GM18870 (cell line): ENCODE data around the gene HCN3.
"Not testable (repeated sequence)": the region's sequence is repeated elsewhere in the genome, so short reads cannot be mapped to it uniquely, and the experiment has no call there.

ENCODE experiments used
- ATAC-seq: cut with Tn5 transposase; IDR thresholded peaks from one replicate; pipeline ENCODE4 v1.9.1; 2021; ENCODE audit warnings: moderate library complexity; ENCODE audit not compliant: unreplicated experiment

The HCN3 gene

GRCh38 chr1:155277070-155277901, at the start of gene HCN3:
Gene HCN3, plus strand, starts transcription at chr1:155277463. Its CDS starts 128 bp downstream, at chr1:155277591.
- ATAC-seq, result peak; percentile 47

DNA sequence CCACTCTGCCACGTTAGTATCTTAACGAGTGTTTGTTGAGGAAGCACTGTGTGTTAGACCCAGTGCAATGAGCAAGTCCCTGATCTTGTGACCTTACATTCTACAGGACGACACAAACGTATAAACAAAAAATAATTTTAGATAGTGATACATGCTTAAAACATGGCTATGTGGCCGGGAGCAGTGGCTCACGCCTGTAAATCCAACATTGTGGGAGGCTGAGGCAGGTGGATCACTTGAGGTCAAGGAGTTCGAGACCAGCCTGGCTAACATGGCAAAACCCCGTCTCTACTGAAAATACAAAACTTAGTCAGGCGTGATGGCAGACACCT, 49.2 kb upstream of the HCN3 start:
- no peak for ATAC-seq

- not testable (repeated sequence) for ATAC-seq
These were observed 46.0 kb upstream of the HCN3 start for GRCh38 chr1:155231302-155231701.

DNA sequence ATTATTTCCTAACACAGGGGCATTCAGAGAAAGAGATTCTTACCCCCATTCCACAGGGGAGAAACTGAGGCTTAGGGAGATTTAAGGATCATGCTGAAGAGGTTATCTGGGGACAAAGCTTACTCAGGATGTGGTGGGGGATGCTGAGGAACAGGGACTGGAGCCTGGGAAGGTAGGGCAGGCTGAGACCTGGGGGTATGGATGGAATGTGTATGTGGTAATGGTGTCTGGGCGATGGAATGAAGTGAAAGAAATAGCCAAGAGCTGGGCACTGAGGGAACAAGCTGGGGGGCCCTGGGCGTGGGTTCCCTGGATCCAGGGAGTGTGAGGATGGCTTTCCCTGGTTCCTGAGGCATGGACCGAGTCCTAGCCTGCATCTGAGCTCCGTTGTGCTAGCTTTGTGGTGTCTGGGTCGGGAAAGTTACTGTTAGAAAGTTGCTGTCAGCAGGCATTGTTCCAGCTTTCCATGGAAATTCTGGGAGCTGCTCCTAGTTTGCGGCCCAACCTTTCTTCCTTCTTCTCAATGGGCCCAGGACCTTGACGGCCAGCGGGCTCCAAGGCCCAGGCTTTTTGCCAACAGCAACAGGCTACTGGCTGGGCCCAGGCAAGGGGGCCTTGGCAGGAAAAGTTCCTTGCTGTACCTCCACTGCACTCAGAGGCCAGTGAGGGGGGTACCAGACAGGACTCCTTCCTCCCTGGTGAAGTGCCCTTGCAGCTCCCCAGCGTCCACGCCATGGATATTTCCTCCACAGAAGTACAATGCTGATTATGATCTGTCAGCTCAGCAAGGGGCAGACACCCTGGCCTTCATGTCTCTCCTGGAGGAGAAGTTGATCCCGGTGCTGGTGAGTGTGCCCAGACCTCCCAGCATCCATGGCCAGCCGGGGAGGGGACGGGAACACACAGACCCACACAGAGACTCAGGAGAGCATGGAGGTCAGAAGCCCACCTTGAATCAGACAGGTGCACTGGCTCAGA, 45.0 kb upstream of the HCN3 start:
- not testable (repeated sequence) for ATAC-seq

DNA sequence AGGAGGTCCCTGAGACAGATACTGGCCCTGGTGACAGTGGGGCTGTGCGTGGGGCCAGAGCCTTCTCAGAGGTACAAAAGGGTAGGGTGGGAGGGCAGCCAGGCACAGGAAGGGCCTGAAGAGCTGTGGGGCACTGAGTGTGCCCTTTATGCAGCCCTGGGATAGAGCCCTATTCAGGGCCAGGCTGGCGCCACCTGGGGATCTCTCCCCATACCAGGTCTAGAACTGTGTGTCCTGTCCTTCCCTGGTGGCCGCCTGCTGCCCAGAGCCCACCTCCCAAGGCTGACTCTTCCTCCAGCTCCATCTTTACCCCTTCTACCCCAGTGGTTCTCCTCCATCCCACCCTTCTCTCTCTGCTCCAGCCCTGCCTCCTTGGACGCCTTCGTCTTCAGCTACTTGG, 43.8 kb upstream of the HCN3 start:
- ATAC-seq, result not testable (repeated sequence)

DNA sequence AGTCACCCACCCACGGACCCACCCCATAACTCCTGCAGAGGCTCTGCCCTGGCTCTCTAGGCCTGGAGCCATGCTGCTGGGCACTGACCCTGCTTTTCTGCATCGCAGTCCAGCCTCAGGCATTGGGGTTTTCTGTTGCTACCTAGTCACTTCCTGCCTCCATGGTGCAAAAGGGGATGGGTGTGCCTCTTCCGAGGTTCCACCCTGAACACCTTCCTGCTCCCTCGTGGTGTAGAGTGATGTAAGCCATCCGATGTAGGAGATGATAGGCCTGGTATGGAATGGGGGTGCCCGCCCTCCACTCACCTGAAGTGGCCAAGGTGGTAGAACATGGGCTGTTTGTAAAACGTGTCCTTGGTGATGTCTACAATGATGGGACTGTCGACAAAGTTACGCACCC, 41.9 kb upstream of the HCN3 start:
- ATAC-seq, result not testable (repeated sequence)

DNA sequence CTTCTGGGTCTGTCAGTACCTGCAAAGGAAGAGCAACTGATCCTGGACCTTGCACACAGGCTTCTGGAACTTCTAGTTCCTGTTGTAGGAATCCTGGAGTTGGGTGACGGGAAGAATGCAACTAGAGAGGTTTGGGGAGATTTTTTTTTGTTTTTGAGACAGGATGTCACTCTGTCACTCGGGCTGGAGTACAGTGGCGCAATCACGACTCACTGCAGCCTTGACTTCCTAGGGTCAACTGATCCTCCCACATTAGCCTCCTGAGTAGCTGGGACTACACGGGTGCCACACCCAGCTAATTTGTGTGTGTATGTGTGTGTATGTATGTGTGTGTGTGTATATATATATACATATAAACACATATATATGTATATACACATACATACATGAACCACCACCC, 40.8 kb upstream of the HCN3 start:
- no peak for ATAC-seq

GRCh38 chr1:155241069-155241679, 36.1 kb upstream of the HCN3 start:
- ATAC-seq, result no peak

DNA sequence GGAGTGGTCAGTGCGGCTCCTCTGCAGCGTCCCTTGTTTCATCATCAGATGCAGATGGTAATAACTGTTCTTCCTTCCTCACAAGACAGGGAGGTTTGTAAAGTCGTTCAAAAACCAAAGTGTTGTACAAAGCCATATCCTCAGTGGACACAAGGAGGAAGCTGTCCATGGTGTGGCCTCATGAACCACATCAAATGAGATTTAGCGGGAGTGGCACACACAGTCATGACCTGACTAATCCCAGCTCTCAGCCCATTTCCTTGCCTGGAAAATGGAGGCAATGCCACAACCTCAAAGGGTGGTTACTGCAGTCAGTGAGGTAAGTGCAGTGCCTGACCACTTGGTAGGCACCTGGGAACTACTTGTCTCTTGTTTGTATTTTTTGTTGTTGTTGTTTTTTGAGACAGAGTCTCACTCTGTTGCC, 35.4 kb upstream of the HCN3 start:
- ATAC-seq, result no peak

DNA sequence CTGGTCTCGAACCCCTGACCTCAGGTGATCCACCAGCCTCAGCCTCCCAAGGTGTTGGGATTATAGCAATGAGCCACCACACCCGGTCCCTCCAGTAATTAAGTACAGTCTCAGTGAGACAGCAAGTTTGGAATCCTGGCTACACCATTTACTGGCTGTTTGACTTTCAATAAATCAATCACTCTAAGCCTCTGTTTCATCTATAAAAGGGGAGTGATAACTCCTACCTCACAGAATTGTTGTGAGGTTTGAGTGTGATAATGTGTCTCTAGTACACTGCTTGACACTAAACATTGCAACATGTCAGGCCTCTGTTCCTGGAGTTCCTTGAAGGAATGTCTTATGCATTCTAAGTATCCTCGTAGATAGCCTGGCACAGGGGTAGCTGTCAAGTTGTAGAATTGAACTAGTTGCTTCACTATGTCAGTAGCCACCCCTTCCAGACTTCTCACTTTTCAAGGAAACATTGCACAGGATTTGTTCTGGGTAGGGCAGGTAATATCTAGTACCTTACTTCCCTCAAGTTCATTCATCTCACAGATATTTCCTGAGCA, 34.4 kb upstream of the HCN3 start:
- ATAC-seq, result no peak

DNA sequence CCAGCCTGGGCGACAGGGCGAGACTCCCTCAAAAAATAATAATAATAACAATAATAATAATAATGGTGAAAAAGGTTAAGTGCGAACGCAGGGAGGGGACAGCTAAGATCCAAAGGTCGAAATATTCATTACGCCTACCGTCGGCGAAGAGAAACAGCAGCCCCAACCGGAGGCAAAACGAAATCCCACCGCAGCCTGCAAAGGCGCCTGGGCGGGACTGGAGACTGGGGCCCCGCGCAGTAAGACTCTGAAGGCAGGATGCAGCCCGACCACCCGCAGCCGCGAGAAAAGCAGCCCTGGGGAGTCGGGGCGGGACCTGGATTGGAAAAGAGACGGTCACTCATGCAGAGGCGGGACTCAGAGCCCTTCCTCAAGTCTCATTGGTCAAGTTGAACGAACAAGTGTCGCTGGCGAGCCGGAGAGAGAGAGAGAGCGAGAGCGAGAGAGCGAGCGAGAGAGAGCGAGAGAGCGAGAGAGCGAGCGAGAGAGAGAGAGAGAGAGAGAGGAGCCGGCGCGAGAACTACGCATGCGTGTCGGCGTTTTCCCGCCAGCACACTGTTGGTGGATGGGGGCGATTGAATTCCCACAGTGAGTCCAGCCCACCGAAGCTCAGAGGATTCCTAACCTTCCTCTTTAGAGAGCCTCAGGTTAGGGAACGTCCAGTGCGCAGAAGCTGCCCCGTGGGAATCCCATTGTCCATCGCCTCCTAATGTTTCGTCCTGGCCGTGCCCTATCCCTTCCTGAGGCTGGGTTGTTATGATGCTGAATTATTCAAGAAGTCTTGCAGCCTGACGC, 32.7 kb upstream of the HCN3 start:
- ATAC-seq, result peak; percentile 82

DNA sequence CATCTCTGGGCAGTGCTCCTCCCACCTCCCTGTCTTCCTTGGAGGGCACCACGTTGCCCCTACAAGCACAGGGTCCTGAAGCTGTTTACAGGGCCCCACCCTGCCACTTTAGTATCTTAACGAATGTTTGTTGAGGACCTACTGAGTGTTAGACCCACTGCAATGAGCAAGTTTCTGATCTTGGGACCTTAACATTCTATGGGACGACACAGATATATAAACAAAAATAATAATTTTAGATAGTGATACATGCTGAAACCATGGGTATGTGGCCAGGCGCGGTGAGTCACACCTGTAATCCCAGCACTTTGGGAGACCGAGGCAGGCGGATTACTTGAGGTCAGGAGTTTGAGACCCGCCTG, 32.1 kb upstream of the HCN3 start:
- ATAC-seq, result no peak

DNA sequence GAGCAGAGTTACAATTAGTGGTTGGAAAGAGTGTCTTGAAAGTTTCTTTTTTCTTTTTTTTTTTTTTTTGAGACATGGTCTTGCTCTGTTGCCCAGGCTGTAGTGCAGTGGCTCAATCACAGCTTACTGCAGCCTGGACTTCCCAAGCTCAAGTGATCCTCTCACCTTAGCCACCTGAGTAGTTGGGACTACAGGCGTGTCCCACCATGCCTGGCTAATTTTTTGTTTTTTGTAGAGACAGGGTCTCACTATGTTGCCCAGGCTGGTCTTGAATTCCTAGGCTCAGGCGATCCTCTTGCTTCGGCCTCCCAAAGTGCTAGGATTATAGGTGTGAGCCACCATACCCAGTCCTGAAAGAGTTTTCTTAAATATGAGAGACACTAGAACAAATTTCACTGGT, 30.5 kb upstream of the HCN3 start:
- not testable (repeated sequence) for ATAC-seq

DNA sequence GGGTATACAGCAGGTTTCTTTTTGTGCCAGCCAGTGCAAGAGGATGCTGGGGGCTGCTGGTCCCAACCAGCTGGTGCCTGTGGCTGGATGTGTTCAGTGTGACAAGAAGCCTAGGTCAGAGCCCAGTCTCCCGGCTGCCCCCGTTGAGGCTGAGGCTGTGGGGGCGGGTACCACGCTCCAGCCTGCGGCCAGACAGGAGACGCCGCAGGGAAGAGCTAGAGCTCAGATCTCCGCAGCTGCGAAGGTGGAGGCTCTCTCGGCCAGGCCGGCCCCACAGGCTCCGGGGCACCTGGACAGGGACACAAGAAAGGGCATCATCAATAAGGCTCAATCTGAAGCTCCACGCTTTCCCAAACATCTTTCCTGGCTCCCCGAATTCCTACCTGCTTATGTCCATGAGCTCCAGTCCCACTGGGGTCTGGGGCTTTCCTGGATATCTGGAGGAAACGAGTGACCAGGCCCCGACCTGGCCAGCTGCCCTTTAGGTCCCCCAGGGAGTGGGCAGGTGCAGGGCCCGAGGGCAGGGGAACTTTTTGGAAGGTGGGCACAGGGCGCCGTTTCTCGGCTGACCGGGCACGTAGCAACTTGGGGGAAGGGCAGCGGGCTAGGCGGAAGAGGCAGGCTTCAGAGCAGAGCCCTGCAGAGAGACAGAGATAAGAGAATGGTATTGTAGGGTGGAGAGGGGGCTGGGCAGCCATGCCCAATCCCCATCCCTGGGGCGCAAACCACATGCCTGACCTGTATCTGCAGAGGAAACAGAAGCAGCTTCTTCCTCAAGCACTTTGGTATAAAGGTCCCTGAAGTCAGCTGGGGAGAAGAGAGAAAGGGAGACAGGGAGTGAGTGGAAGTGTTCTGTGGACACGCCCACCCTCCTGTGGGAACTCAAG, 29.4 kb upstream of the HCN3 start:
- no peak for ATAC-seq

GRCh38 chr1:155250246-155250632, 27.0 kb upstream of the HCN3 start:
- ATAC-seq, result peak; percentile 20

DNA sequence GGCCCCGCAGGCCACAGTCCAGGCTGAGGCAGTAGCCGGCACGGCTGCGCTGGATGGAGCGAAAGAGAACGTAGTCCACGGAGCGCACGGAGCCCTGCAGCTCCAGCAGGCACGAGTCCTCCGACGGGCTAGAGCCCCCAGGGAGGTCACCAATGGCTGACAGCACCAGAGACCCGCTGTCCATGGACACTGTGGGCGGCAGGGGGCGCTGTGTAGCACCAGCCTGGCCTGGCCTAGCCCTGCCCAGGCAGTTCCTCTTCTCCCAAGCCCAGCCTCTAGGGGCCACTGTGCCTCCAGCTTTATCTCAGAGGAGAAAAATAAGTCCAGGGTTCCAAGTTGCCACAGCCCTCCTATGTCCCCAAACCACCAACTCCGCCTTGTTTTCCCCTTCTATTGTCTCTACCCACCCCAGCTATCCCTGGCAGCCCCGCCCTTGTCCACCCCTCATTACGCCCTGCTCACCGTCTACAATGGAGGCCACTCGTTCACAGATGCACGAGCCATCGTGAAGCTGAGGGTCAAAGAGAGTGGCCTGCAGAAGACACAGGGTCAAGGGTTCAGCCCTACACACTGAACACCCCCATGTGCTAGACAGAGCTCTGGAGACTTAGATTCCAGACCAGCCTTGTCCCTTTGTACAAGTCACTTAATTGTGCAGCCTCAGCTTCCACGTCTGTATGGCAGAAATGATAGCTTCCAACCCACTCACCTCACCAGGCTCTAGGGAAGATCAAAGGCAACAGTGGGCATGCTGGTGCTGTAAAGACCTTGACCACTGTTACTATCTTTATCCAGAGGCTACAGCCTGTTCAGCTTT, 26.4 kb upstream of the HCN3 start:
- ATAC-seq, result peak; percentile 71

- ATAC-seq, result no peak
These were observed 25.7 kb upstream of the HCN3 start for GRCh38 chr1:155251566-155251965.

GRCh38 chr1:155253208-155253607, 24.1 kb upstream of the HCN3 start:
- ATAC-seq, result no peak

- no peak for ATAC-seq
These were observed 23.5 kb upstream of the HCN3 start for GRCh38 chr1:155253797-155254196.
